ENCODE measurements around the gene CD80. TPM values are rescaled to one million over a fixed set of nuclear protein-coding genes. Genes with fewer than 3 reads are reported as not detected.

The CD80 gene
- total RNA-seq, 4 donors from 2014 or later, result 2.4 to 13.8 TPM; not detected in 2

DNA sequence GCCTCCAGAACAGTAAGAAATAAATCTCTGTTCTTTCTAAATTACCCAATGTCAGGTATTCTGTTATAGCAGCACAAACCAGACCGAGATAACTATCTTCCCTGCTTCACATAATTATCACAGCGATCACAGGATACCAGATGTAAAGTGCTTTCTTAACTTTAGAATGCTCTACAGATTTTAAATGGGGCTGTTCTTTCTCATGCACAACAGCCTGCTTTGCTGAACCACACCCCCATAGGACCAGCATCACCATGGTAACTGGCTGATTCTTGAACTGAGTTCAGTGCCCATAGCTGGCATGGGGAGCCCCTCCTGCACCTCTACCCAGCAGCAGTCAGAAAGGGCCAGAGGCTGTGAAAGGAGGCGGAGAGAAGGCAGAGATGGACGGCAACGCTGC lies 7.8 kb downstream of the CD80 start:
- in situ Hi-C loops (cut with MboI; ENCODE audit: low pct_ligation_motif_present in 1 of 4, low pct_unique_long_range_greater_than_20kb in 1 of 4, low sequenced_read_pairs in 3 of 4) (no loop called here), intact Hi-C loops (cut with DNase I; ENCODE audit: low total_unique reads) (no loop called here)
- Histone ChIP-seq H3K4me3 (no peak overlapping the region), H3K9me3 (no peaks in the 10 kb centered on the region), H3K27me3 (no peaks in the 10 kb centered on the region), H3K27ac (no peak overlapping the region), H3K36me3 (no peaks in the 10 kb centered on the region), H3K4me1 (no peaks in the 10 kb centered on the region)
- no peak for DNase-seq
- TF ChIP-seq, protein P1, sequence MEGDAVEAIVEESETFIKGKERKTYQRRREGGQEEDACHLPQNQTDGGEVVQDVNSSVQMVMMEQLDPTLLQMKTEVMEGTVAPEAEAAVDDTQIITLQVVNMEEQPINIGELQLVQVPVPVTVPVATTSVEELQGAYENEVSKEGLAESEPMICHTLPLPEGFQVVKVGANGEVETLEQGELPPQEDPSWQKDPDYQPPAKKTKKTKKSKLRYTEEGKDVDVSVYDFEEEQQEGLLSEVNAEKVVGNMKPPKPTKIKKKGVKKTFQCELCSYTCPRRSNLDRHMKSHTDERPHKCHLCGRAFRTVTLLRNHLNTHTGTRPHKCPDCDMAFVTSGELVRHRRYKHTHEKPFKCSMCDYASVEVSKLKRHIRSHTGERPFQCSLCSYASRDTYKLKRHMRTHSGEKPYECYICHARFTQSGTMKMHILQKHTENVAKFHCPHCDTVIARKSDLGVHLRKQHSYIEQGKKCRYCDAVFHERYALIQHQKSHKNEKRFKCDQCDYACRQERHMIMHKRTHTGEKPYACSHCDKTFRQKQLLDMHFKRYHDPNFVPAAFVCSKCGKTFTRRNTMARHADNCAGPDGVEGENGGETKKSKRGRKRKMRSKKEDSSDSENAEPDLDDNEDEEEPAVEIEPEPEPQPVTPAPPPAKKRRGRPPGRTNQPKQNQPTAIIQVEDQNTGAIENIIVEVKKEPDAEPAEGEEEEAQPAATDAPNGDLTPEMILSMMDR (IDR thresholded peaks at IDR 0.05), result no peak
- TF ChIP-seq POLR2A (IDR thresholded peaks at IDR 0.05) (no peak), POLR2AphosphoS5 (IDR thresholded peaks at IDR 0.05) (no peak), EP300 (IDR thresholded peaks at IDR 0.05; ENCODE audit: low read depth) (no peak)
- 84 to 94% methylated on average over 2 to 5 of the region's 5 CpGs for WGBS, 2 donors (ENCODE audit: low coverage in 1 of 2)

DNA sequence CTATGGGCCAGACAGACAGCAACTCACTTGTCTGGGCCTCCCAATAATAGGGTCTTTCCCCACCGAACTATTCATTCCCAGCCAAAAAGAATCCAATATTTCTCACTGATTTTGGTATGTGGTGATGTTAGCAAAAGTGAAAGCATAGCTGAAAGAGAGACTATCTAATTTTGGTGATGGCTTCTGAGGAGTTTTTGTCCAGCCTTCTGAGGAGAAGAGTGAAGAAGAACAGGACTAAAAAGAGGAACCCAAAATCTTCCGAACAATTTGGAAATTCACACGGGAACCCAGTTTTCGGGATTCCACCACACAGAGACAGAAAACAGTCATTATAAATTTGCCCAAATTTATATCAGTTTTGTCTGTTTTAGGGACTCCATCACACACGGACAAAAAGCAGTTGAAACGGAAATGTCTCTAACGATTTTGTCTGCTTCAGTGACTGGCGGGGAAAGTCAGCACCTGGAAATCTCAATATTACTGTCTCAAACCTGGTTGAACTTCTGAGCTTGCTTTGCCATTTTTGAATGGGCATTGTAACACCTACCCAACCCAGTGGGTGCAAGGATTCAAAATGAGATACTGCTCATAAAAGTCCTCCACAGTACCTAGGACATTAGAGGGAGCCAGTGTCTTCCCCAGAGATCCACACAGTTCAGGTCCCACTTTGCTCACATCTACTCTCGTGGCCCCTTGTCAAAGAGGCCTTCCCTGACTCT lies 9.1 kb downstream of the CD80 start:
- in situ Hi-C loops (cut with MboI; ENCODE audit: low pct_ligation_motif_present in 1 of 4, low pct_unique_long_range_greater_than_20kb in 1 of 4, low sequenced_read_pairs in 3 of 4) (no loop called here), intact Hi-C loops (cut with DNase I; ENCODE audit: low total_unique reads) (no loop called here)
- Histone ChIP-seq H3K27ac (no peak overlapping the region), H3K4me3 (no peak overlapping the region), H3K4me1 (no peaks in the 10 kb centered on the region), H3K9me3 (no peaks in the 10 kb centered on the region), H3K36me3 (no peaks in the 10 kb centered on the region), H3K27me3 (no peaks in the 10 kb centered on the region)
- TF ChIP-seq POLR2A (IDR thresholded peaks at IDR 0.05), result no peak
- TF ChIP-seq POLR2AphosphoS5 (IDR thresholded peaks at IDR 0.05), result no peak
- TF ChIP-seq, protein P1 (IDR thresholded peaks at IDR 0.05), result no peak
- TF ChIP-seq EP300 (IDR thresholded peaks at IDR 0.05; ENCODE audit: low read depth), result no peak
- no peak for DNase-seq
- 88 to 90% methylated on average over 3 to 9 of the region's 9 CpGs for WGBS, 2 donors (ENCODE audit: low coverage in 1 of 2)

DNA sequence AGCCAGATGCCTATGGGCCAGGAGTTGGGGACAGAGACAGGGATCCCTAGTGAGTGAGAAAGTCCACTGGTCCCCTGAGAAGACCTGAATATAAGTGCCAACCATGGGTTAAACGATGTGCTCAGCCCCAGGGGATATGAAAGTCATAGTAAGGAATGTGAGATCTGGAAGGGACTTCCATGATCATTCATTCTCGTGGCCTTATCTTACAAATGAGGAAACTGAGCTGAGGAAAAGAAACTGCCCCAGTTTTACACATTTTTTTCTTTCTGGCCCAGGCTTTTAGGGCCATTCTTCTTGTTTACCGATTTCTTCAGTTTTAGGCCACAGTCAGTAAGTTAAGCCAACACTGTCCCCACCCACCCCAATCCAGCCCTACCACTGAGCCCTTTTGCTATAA lies 11.1 kb downstream of the CD80 start:
- no peaks in the 10 kb centered on the region for H3K9me3 ChIP-seq
- intact Hi-C loops (cut with DNase I; ENCODE audit: low total_unique reads) (no loop called here), in situ Hi-C loops (cut with MboI; ENCODE audit: low pct_ligation_motif_present in 1 of 4, low pct_unique_long_range_greater_than_20kb in 1 of 4, low sequenced_read_pairs in 3 of 4) (no loop called here)
- no peak overlapping the region for H3K27ac ChIP-seq
- H3K4me1 ChIP-seq, result no peaks in the 10 kb centered on the region
- H3K36me3 ChIP-seq, result no peaks in the 10 kb centered on the region
- TF ChIP-seq POLR2AphosphoS5 (IDR thresholded peaks at IDR 0.05) (no peak), EP300 (IDR thresholded peaks at IDR 0.05; ENCODE audit: low read depth) (no peak), POLR2A (IDR thresholded peaks at IDR 0.05) (no peak)
- TF ChIP-seq, protein P1 (IDR thresholded peaks at IDR 0.05), result no peak
- H3K4me3 ChIP-seq, result no peak overlapping the region
- DNase-seq, result no peak
- no peaks in the 10 kb centered on the region for H3K27me3 ChIP-seq
- WGBS, 2 donors (ENCODE audit: low coverage in 1 of 2), result 50 to 68% methylated on average over 2 to 3 of the region's 3 CpGs

DNA sequence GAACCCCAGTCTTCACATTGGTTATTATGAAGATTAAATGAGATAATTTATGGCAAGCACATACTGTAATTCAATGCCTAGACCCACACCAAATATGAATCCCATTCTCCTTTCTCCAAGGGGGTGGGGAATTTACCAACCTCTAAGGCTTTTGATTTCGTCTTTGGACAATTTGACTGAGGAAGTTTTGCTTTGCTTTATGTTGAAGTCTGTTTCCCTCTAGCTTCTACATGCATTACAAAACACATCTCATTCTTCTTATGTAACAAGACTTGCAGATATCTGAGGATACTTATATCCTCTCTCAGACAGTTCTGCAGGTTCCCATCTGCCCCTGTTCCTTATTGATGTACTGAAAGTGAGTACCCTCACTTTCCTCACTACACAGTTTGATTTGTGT lies 12.2 kb downstream of the CD80 start:
- intact Hi-C loops (cut with DNase I; ENCODE audit: low total_unique reads), result no loop called here
- no peaks in the 10 kb centered on the region for H3K27me3 ChIP-seq
- H3K9me3 ChIP-seq, result no peaks in the 10 kb centered on the region
- H3K4me1 ChIP-seq, result no peaks in the 10 kb centered on the region
- no peak for DNase-seq
- no peak overlapping the region for H3K4me3 ChIP-seq
- no peak overlapping the region for H3K27ac ChIP-seq
- no peak for TF ChIP-seq POLR2AphosphoS5 (IDR thresholded peaks at IDR 0.05)
- no peak for TF ChIP-seq EP300 (IDR thresholded peaks at IDR 0.05; ENCODE audit: low read depth)
- TF ChIP-seq, protein P1 (IDR thresholded peaks at IDR 0.05), result no peak
- no peak for TF ChIP-seq POLR2A (IDR thresholded peaks at IDR 0.05)
- H3K36me3 ChIP-seq, result no peaks in the 10 kb centered on the region
- in situ Hi-C loops (cut with MboI; ENCODE audit: low pct_ligation_motif_present in 1 of 4, low pct_unique_long_range_greater_than_20kb in 1 of 4, low sequenced_read_pairs in 3 of 4), result no loop called here
- WGBS, 2 donors (ENCODE audit: low coverage in 1 of 2), result 91% methylated on average over 1 of the region's 1 CpG; no CpG with 5 or more reads in 1 of the 2 donors

Data from transverse colon (tissue), 4 donors.